T-helper 22 cell (primary cell): Measurements from ENCODE around the gene GATA2.

Experiments
- DNase-seq: peaks from one replicate; pipeline ENCODE4 v3.0.0-alpha.2; 2020; ENCODE audit warnings: low read depth

Gene GATA2

DNA sequence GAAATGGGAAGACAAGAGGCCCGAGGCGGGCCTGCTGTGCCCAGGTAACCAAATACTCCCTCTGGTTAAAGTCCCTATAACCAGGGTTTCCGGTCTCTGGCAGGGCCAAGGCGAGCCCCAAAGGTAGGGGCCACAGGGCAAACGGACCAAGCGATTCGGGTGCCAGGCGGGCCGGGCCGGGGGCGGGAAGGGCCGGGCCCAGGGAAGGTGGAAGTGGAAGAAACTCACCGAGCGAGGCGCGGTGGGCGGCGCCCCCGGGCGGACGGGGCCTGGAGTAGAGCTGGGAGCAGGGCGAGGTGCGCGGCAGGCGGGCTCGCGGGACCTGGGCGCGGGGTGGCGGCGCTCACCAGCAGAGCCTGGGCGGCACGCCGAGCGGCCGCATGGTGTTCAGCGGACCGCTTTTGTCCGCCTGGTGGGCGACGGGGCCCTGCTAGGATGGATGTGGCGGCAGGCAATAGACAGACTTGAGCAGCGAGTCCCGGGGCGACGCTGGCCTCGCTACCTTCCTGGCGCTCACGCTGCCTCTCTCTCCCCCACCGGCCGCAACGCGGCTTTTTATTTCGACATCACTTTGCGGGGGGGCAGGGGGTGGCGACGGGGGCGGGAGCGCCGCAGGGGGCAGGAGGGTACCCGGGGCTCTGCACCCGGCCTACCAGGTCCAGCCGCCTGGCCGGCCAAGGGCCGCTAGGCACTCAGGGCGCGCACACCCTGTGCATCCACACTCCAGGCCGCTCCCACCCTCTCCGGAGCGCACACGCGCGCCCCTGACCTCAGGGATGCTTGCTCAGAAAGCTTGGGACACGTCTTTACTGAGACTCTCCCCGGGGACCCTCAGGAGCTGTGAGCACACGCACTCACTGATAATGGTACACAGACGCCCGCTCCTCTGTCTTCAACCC, at the start of gene GATA2:
Gene GATA2, minus strand, starts transcription at position 531 of the 899 bp plus-strand sequence. CDS start 6,170 bp downstream, outside the sequence.
- DNase-seq, result no peak

DNA sequence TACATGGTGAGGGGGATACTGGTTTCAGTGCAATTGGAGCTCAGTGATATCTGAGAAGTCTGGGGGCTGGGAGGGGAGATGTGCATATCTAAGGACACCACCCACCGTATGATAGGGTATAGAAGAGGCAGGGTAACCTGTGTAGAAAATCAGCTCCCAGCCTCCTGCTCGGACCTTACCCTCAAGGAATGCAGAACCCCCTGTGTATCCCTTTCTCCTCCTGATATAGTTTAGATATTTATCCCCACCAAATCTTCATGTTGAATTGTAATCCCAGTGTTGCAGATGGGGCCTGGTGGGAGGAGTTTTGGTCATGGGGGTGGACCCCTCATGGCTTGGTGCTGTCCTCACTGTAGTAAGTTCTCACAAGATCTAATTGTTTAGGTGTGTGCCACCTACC, 48.2 kb upstream of the GATA2 start:
- no peak for DNase-seq

DNA sequence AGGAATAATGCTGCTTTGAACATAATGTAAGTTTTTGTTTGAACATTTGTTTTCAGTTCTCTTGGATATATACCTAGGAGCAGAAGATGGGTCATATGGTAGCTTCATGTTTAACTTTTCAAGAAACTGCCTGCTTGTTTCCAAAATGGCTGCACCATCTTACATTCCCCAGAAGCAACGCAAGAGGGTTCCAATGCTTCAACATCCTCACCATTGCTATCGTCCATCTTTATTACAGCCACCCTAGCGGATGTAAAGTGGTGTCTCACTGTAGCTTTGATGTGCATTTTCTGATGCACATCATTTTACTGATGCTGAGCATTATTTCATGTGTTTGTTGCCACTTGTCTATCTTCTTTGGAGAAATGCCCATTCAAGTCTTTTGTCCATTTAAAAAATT, 46.4 kb upstream of the GATA2 start:
- no peak for DNase-seq

DNA sequence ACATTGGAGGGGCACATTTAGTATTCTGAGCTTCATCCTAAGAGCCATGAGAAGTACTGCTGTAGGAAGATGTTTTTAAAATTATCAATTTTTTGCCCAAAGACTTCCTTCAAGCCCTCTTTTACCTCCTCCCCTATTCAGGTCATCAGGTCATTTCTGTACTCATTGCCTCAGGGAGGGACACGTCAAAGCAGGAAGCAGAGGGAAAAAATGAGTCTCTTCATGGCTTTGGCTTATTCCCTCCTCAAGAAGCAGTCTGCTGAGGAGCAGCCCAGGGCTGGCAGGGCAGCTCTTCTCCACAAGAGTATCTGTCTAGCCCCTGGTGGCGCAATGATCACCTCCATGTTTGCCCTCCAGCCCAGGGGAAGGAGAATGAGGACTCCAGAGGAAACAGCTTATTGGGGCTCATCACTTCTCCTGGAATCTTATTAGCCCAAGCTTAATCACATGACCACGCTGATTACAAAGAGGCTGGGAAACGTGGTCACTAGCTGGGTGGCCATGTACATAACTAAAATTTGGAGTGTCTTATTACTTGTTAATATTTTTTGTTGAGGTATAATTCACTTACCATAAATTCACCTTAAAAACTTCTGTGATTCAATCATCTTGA, 44.2 kb upstream of the GATA2 start:
- no peak for DNase-seq

DNA sequence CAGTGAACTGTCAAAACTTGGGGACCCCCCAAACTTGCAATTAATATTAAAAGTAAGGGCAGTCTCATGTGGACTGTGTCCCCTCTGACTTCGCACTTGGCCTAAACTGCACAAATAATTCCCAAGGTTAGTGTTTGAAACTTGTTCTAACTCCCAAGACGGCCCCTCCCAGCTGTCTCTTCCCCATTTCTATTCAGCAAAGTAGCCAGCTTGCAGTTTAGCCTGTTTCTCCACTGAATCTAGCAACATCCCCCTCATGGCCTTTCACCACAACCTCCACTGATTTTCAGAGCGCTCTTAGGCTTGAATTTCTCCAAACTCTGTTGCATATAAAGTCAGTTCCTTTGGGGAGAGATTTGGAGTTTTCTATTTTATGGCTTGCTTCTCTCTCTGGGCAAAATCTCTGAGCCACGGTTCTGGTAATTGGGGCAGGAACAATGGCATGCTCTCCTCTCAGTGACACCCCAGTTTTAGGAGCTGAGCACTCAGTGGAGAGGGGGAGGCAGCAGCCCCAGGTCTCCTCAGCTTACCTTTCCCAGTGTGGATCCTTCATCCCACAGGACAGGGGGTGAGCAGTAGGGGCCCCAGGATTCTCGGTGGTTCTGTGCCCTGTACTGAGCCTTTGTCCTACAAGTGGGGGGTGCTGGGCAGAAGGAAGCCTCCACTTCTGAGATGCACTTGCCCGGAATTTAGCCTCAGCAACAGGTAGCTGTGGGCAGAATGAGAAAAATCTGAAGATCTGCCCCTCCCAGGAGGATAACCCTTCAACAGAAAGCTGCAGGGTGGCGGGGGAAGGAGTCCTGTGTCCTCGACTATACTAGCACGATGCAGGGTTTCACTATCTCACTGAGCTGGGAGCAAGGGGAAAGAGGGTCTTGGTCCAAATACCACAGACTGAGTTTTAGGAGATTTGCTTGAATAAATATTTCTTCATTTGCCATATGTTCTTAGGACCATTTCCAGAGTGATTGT, 39.3 kb upstream of the GATA2 start:
- DNase-seq, result no peak

DNA sequence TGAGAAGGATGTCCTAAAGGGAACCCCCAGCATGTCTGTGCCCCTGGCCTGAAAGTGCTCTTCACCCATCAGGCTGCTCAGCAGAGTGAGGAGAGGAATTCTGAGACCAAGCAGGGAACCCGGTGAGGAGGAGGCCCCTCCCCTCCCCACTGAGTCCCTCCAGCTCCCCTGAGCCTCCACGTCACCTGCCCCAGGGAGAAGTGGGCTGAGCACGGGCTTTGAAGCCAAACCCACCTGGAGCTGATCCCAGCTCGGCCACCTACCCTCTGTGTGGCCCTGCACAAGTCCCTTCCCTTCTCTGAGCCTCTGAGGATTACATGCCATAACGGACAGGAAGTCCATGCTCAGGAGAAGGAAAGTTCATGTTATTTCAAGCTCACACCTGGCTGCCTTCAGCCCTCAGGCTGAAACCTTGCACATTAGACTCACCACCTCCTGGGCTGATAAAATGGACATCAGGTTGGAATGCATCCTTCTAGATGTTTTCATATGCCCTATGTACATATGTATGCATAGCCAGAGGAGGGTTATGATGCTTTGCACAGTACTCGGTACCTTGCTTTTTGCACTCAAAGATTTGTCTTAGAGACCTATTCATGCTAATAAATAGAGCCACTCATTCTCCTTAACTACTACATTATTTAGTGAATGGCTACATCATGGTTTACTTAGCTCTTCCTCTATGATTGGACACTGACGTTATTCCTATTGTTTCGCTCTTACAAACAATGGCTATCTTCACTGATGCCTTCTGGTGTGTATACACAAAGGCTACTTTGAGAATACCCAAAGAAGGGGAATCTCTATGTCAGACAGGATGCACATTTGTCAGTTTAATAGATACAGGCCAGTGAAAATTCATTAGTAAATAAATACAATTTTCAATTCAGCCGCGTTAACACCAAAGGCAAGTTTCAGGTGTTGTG, 31.6 kb upstream of the GATA2 start:
- DNase-seq, result no peak

DNA sequence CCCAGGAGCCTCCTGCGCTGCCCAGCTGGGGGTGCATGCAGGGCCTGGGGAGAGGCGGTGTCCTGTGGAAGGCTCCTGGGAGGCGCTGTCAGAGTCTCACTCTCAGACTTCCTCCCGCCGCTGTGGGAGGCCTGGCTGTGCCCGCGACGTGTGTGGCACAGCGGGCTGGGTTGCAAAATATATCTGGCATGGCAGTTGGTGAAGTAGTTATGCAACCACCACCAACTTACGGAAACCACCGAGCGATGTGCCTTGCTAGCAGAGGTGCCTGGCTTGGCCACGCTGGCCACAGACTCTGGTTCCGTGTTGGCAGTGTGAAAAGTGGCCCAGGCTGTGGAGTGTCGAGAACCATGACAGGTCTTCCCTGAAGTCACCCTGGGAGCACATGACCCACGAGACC, 30.6 kb upstream of the GATA2 start:
- no peak for DNase-seq

DNA sequence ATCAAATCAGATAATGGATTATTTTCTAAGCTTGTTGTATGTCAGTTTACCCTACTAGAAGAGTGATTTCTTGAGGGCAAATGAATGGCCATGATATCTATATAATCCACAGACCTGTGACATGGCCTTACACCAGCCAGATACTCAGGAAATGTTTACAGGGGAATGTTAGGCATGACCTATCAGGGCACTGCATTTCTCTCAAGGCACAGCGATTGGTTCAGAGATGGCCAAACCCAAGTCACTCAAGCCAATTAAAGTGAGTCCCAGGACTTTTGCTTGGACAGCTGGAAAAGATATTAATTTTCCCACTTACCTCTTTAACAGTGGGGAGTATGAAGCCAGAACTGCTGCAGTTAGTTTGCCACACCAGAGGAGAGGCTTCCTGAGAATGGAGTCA, 28.7 kb upstream of the GATA2 start:
- DNase-seq, result no peak

DNA sequence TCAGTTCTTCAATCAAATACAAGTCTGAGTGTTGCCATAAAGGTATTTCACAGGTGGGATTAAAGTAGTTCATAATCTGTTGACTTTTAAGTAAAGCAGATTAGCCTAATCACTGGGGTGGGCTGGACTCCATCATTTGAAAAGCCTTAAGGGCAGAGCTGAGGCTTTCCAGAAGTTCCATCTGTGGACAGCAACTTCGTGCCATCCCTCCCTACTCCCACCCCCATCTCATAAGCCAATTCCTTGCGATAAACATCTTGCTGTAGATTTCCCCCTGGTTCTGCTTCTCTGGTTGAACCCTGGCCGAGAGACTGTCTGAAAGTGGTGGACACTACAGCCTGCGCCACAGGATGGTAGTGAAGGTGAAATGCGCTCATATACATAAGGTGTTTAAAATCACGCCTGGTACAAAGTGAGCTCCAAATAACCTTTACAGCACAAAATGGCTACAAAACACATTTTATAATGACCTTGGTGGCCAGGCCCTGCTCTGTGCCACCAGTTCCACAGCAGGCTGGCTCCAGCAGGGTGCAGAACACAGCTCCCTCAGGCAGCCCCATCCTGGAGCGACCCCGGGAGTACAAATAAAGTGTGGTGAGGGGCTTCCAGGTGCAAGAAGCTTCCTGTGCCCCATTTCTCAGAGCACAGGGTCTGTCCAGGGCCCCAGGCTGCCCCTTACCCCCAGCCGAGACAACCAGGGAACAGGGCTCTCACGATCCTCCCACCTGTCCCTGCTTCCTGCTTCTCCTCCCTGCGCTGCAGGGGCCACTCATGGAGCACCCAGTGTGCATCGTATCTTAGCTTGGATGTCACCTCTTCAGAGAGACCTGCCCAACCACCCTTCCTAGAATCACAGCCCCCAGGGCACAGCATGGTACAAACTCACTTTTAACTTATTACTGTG, 25.8 kb upstream of the GATA2 start:
- DNase-seq, result no peak

DNA sequence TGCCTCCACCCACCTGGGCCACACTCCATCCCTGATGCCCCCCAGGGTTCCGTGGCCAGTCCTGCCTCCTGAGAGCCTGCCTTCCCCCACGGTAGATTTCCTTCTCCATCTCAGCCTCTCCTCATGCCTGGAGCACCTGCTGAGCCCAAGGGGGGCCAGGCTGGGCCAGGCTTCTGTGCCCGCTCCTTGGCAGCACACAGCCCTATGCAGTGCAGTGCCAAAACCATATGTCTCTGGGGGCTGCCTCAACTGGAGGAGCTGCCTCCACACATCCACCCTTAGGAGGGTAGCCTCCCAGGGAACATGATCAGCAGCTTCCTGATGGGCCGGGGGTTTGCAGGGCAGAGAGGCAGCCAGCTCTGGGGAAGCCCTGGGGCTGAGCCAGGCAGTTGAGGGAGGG, 24.6 kb upstream of the GATA2 start:
- no peak for DNase-seq

DNA sequence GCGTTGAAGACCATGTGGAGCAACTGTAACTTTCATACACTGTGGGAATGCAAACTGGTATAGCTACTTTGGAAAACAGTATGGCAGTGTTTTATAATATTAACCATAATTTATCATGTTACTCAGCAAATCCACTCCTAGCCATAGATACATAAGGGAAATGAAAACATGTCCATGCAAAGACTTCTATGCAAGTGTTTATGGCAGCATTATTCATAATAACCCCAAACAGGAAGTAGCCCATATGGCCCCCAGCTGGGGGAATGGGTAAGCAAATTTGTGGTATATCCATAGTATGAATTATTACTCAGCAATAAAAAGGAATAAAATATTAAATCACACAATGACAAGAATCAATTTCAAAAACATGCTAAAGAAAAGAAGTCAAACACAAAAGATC, 23.0 kb upstream of the GATA2 start:
- DNase-seq, result no peak

DNA sequence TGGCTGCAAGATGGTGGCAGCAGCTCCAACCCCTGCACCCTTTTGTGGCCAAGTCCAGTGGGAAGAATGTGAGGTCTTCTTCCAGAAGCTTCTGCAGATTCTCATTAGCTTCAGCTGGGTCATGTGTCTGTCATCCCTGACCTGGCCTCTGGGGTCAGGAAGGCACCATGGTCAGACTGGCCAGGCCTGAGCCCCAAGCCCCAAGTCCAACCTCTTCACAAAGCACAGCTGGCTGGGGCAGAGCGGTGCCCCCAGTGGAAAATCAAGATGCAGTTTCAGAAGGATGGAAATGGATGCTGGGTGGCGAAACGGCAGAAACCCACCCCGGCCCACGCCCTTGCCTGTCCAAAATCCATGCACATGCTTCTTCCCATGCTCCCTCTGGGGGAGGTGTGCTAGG, 15.9 kb upstream of the GATA2 start:
- no peak for DNase-seq

DNA sequence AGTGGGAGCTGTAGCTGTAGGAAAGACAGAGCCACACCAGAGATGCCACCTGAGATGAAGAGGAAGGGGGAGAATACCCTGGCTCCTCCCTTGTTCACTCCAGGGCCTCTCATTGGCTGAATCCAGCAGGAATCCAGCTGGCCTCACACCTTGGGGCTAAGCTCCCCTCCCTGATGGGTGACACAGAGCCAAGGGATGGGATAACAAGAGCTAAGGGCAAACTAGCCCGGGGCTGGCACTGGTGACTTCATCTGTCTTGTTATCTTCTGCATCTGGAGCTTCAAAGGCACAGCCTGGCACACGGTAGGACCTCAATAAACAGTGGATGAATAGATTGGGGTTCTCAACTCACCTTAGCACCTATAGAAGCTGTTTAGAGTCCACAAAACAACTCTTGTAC, 13.8 kb upstream of the GATA2 start:
- no peak for DNase-seq

DNA sequence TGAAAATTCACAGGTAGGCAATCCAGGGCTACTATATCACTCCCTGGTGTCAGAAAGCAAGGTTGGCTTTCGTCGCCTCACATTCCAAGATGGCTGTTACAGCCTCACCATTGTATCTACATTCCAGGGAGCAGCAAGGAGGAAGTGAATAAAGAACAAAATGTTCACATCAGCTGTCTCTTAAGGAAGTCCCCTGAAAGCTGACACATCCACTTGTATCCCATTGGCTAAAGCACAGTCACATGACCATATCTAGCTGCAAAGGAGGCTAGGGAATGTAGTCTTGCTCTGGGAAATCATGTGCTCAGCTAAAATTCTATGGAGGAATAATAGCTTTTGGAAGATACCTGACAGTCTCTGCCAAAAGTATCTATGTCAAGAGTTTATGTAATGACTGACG, 12.8 kb upstream of the GATA2 start:
- no peak for DNase-seq

DNA sequence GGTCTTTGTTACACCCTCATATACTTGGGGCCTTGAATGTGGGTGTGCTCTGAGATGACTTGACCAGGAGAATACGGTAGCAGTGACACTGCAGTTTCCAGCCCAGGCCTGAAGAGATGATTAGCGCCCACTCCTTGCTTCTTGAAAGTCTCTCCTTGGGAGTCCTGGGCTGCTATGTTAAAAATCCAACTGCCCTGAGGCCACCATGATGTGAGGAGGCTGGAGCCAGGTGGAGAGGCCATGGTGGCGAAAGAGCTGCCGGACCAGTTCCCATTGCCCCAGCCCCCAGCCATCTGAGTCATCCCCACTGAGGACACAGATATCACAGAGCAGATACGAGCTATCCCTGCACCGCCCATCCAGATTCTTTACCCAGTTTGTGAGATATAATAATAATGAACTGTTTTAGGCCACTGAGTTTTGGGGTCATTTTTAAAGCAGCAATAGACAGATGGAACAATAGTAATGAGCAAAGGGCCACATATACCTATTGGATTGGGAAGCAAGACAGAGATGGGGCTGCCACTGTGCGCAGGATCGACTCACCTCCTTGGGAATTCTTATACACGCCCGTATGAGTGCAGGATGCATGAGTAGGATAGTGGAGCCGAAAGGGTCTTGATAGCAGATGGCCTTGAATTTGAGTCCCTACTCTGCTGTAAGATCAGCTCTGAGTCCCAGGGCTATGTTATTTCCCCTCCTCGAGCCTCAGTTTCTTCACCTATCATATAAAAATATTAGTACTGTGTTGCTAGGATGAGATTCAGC, 12.1 kb upstream of the GATA2 start:
- no peak for DNase-seq

DNA sequence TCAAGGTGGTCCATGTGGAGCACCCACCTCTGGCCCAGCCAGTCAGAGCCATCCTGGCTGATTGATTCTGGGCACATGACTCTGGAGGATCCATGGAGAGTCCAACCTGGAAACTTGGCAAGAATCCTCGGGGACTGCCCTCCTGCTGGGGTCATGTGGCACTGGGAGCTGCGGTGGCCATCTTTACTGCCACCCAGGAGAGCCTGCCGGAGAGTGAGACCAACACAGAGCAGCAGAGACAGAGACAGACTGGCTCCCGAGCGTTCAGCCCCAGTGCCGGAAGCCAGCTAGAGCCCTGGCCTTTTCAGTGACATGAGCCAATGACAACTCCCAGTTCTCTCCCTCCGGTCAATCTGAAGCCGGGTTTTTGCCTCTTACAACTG, 11.5 kb upstream of the GATA2 start:
- no peak for DNase-seq

DNA sequence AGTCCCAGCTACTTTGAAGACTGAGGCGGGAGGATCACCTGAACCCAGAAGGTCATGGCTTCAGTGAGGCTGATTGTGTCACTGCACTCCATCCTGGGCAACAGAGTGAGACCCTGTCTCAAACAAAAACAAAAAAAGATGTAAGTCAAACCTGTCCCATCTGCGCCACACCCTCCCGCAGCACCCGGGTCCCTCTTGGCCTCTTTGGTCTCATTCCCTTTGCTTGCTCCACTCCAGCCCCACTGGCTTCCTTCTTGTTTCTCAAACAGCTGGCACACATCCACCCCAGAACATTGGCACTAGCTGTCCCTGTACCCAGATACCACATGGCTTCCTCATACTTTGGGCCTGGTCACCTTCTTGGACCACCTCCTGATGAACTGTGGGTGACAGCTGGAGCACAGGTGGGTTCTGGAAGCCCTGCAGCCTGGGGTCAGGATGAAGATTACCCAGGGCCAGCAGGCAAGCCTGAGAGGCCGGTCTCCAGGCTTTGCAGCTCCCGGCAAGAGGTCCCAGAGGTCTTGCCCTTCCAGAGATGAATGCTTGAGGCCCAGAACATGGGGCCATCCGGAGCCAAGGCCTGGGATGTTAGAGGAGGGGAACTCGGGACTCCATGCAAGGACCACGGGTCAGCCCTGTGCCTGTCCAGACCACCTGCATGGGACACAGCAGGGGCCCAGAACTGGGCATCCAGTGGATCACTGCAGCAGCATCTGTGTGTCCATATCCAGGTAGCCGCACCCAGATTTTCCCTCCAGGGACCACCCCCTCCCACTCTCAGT, 10.9 kb upstream of the GATA2 start:
- no peak for DNase-seq

DNA sequence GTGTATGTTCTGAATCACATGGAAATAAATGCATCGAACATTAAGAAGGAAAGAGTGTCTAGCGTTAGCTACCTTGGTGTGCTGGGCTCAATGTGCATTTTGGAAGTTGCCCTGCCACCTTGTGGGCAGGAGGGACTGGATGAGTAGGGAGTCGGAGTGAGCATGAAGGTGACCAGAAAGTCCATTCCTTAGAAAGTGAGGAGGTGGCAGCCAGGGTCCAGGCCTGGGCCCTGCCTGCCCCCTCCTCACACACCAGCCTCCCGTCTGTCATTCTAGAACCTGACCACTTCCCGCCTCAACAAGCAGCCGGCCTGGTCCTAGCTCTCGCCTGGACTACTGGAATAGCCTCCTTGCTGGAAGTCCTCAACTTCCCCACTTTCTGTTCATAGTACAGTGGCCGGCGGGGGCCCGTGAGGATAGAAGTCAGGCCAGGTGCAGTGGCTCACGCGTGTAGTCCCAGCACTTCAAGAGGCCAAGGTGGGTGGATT, 10.2 kb upstream of the GATA2 start:
- no peak for DNase-seq

DNA sequence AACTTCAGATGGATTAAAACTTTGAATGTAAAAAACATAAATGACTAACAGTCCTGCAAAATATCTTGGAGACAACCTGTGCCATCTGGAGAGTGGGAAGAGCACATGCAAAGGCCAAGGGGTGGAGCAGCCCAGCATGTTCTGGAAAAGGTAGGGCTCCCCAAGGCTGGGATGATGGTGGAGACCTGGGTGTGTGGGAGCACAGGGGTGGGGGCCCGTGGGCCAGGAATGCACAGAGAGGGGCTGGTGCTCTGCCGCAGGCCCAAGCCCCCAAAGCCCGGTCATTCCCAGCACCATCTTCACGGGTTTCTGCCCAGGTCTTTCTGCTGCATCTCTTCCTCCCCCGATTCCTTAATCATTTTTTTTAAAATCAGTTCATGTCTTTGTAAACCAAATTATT, 9.7 kb upstream of the GATA2 start:
- DNase-seq, result no peak
